Thyroid gland (tissue), 4 donors: ENCODE results near the gene ACADL. TPM values are rescaled to one million over a fixed set of nuclear protein-coding genes. Genes with fewer than 3 reads are reported as not detected.
"Not testable (repeated sequence)": the region's sequence is repeated elsewhere in the genome, so short reads cannot be mapped to it uniquely, and the experiment has no call there.

Experiments
- DNase-seq, 2 donors: peaks; one replicate each; pipeline ENCODE4 v3.0.0-alpha.2; 2019
- H3K27ac ChIP-seq, 3 donors: fragments of 200-600 bp; sonication (generic); 1 replicate in 2 of 3; 2 replicates in 1 of 3; pipeline ENCODE4 v1.5.1; 2016 to 2019; ENCODE audit warnings: mild to moderate bottlenecking in 1 of 3, moderate library complexity in 1 of 3
- H3K27me3 ChIP-seq: fragments of 200-600 bp; sonication (generic); one replicate; pipeline ENCODE4 v1.5.1; 2019
- H3K36me3 ChIP-seq, 2 donors: fragments of 200-600 bp; sonication (generic); one replicate each; pipeline ENCODE4 v1.5.1; 2016 to 2019
- H3K4me1 ChIP-seq, 2 donors: fragments of 200-600 bp; sonication (generic); one replicate each; pipeline ENCODE4 v1.5.1; 2017 to 2019
- H3K4me3 ChIP-seq, 3 donors: fragments of 200-600 bp; sonication (generic); replicated peaks in 1 of 3; 1 replicate in 2 of 3; 2 replicates in 1 of 3; pipeline ENCODE4 v1.5.1; 2016; ENCODE audit warnings: mild to moderate bottlenecking in 1 of 3
- H3K9me3 ChIP-seq: fragments of 200-600 bp; sonication (generic); one replicate; pipeline ENCODE4 v1.5.1; 2017
- POLR2A ChIP-seq, 2 donors: fragments of 450-650 bp; IDR thresholded peaks; one replicate each; pipeline ENCODE4 v1.6.1; 2017; ENCODE audit warnings: antibody characterized with exemption in 2 of 2, mild to moderate bottlenecking in 2 of 2, moderate library complexity in 1 of 2
- WGBS, 2 donors: methylation state at CpG; one replicate each; pipeline ENCODE4 v1.1.5; 2017; 5-methylcytosine and 5-hydroxymethylcytosine counted together
- intact Hi-C: fragments of 100-400 bp; cut with DNase I; formaldehyde crosslinking; loops from one replicate; pipeline ENCODE4 v1.15.1; 2023
- total RNA-seq, 4 donors: library from RNA; depleted of rRNA; stranded (reverse); fragments of >200 nt; gene quantifications; one replicate each; pipeline ENCODE4 v1.2.3, GENCODE V29; 2016
- TF ChIP-seq, protein P1 (sequence below), 6 experiments: fragments of 200-600 bp in 3 of 6; fragments of 450-650 bp in 3 of 6; sonication (generic) in 3 of 6; IDR thresholded peaks; one replicate each; pipeline ENCODE4 v1.5.1; 2016 to 2019; ENCODE audit warnings: antibody characterized with exemption in 6 of 6, mild to moderate bottlenecking in 2 of 6, inconsistent platforms in 1 of 6, moderate library complexity in 1 of 6

ACADL gene
- total RNA-seq, 4 donors from 2014 or later, result 72.7 to 133 (median 111) TPM

DNA sequence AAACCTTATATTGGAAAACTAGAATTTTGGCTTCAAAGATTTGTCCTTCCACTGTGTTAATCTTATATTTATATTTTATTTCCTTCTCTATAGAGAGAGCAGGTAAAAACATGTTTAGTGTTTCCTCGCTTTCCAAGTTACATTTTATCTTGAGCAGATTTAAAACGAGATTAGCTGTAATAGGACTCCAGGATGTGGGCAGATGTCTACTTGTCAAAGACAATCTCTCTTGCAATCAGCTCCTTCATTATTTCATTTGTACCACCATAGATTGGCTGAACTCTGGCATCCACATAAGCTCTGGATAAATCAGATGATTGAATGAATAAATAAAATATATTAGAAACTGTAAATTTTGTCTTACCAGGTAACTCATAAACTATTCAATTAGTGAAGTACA lies 36.5 kb downstream of the ACADL start:
- no peak for DNase-seq
- Histone ChIP-seq H3K36me3 (no peaks in the 10 kb centered on the region), H3K27ac (no peak overlapping the region), H3K4me1 (no peaks in the 10 kb centered on the region), H3K9me3 (no peaks in the 10 kb centered on the region), H3K4me3 (no peak overlapping the region), H3K27me3 (no peaks in the 10 kb centered on the region)
- intact Hi-C loops, result no loop called here
- 71 to 78% methylated on average over 2 of the region's 2 CpGs for WGBS, 2 donors
- no peak for TF ChIP-seq POLR2A (IDR thresholded peaks at IDR 0.05)
- TF ChIP-seq, protein P1, sequence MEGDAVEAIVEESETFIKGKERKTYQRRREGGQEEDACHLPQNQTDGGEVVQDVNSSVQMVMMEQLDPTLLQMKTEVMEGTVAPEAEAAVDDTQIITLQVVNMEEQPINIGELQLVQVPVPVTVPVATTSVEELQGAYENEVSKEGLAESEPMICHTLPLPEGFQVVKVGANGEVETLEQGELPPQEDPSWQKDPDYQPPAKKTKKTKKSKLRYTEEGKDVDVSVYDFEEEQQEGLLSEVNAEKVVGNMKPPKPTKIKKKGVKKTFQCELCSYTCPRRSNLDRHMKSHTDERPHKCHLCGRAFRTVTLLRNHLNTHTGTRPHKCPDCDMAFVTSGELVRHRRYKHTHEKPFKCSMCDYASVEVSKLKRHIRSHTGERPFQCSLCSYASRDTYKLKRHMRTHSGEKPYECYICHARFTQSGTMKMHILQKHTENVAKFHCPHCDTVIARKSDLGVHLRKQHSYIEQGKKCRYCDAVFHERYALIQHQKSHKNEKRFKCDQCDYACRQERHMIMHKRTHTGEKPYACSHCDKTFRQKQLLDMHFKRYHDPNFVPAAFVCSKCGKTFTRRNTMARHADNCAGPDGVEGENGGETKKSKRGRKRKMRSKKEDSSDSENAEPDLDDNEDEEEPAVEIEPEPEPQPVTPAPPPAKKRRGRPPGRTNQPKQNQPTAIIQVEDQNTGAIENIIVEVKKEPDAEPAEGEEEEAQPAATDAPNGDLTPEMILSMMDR (IDR thresholded peaks at IDR 0.05), result no peak

DNA sequence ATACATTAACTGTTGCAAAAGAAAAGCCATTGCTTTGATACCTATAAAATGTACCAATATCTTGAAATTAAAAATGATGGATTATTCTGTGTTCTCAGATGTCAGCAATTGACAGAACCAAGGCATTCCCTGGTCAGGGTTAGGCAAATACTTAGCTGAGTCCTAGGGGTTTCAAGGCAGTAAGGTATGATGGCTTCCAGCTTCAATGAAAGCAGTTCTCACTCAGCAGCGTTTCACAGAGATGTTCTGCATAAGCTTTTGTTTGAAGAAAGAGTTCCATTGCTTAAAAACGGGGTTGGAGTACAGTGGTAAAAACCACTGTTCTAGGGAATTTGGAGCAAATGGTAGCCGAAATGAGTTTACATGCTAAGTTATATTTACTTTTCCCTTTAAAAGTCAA lies 37.1 kb downstream of the ACADL start:
- TF ChIP-seq, protein P1 (IDR thresholded peaks at IDR 0.05), result no peak
- TF ChIP-seq POLR2A (IDR thresholded peaks at IDR 0.05), result no peak
- no peak overlapping the region for H3K4me3 ChIP-seq
- intact Hi-C loops, result no loop called here
- H3K36me3 ChIP-seq, result no peaks in the 10 kb centered on the region
- no peak overlapping the region for H3K27ac ChIP-seq
- H3K9me3 ChIP-seq, result no peaks in the 10 kb centered on the region
- no peak for DNase-seq
- WGBS, 2 donors, result 72 to 80% methylated on average over 3 of the region's 3 CpGs
- no peaks in the 10 kb centered on the region for H3K27me3 ChIP-seq
- H3K4me1 ChIP-seq, result no peaks in the 10 kb centered on the region

DNA sequence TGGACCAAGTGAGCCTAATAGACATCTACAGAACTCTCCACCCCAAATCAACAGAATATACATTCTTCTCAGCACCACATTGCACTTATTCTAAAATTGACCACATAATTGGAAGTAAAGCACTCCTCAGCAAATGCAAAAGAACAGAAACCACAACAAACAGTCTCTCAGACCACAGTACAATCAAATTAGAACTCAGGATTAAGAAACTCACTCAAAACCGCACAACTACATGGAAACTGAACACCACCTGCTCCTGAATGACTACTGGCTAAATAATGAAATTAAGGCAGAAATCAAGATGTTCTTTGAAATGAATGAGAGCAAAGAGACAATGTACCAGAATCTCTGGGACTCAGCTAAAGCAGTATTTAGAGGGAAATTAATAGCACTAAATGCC lies 41.3 kb downstream of the ACADL start:
- WGBS, 2 donors, result 94 to 100% methylated on average over 1 of the region's 1 CpG
- peaks cover 5 to 15% of the 10 kb centered on the region in 2 donors for H3K4me1 ChIP-seq
- H3K27ac ChIP-seq, H3K27me3 ChIP-seq, H3K4me3 ChIP-seq, intact Hi-C loops, H3K36me3 ChIP-seq, H3K9me3 ChIP-seq, DNase-seq: not testable (repeated sequence)

- peak overlapping the region in 1 of 3 donors; percentile 2 for H3K27ac ChIP-seq
- DNase-seq, result peak; percentile 56 to 58
- 14 to 36% methylated on average over 4 to 7 of the region's 12 CpGs for WGBS, 2 donors
- peaks cover 5 to 15% of the 10 kb centered on the region in 2 donors for H3K4me1 ChIP-seq
- H3K36me3 ChIP-seq, H3K4me3 ChIP-seq, H3K9me3 ChIP-seq, H3K27me3 ChIP-seq, intact Hi-C loops: not testable (repeated sequence)
Observed at GRCh38 chr2:210181606-210182088, 43.6 kb downstream of the ACADL start.

GRCh38 chr2:210181033-210181605 lies 44.1 kb downstream of the ACADL start:
- H3K36me3 ChIP-seq, H3K9me3 ChIP-seq, H3K4me3 ChIP-seq, DNase-seq, H3K27me3 ChIP-seq, intact Hi-C loops, H3K27ac ChIP-seq: not testable (repeated sequence)
- 61 to 71% methylated on average over 3 of the region's 3 CpGs for WGBS, 2 donors
- H3K4me1 ChIP-seq, result peaks cover 5 to 15% of the 10 kb centered on the region in 2 donors

DNA sequence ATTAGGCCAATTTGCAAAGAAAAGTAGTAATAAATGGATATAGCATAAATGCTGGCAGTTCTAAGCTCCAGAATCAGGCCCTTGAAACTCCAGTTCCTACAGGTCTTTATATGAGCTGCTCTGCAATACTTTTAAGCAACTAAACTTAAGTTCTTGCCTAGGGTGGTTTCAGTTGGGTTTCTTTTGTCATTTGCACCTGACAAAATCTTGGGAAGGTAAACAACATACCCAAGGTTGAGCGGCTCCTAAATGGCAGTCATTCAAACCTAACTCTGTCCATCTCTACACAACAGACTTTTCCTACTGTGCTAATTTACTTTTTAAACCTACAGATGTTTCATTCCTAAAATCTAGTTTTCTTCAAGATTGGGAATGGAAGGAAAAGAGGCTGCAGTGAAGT lies 44.8 kb downstream of the ACADL start:
- Histone ChIP-seq H3K4me3 (no peak overlapping the region), H3K9me3 (no peaks in the 10 kb centered on the region), H3K4me1 (peaks cover 5 to 15% of the 10 kb centered on the region in 2 donors), H3K36me3 (no peaks in the 10 kb centered on the region), H3K27me3 (no peaks in the 10 kb centered on the region), H3K27ac (no peak overlapping the region)
- 96 to 100% methylated on average over 1 of the region's 1 CpG for WGBS, 2 donors
- no peak for TF ChIP-seq POLR2A (IDR thresholded peaks at IDR 0.05)
- TF ChIP-seq, protein P1 (IDR thresholded peaks at IDR 0.05), result no peak
- DNase-seq, result no peak
- intact Hi-C loops, result no loop called here
